Subcutaneous abdominal adipose tissue (tissue), 5 donors: ENCODE measurements around the gene ZNF385C.

Source experiments
- H3K27ac ChIP-seq: one replicate; pipeline ENCODE4 v1.7.0; 2013; ENCODE audit warnings: low read depth, mild to moderate bottlenecking, inconsistent platforms, low read length, moderate library complexity
- H3K27me3 ChIP-seq, 5 donors: one replicate each; pipeline ENCODE4 v1.7.0; 2013; ENCODE audit warnings: low read length in 5 of 5, inconsistent platforms in 1 of 5; ENCODE audit not compliant: control insufficient read depth in 5 of 5, insufficient read depth in 4 of 5
- H3K36me3 ChIP-seq, 5 donors: one replicate each; pipeline ENCODE4 v1.7.0; 2013; ENCODE audit warnings: low read length in 5 of 5; ENCODE audit not compliant: control insufficient read depth in 5 of 5, insufficient read depth in 5 of 5
- H3K4me1 ChIP-seq, 5 donors: one replicate each; pipeline ENCODE4 v1.7.0; 2013; ENCODE audit warnings: low read length in 5 of 5, mild to moderate bottlenecking in 3 of 5, moderate library complexity in 1 of 5; ENCODE audit not compliant: control insufficient read depth in 5 of 5, insufficient read depth in 5 of 5
- H3K4me3 ChIP-seq, 5 donors: one replicate each; pipeline ENCODE4 v1.7.0; 2013; ENCODE audit warnings: low read length in 5 of 5, low read depth in 1 of 5
- H3K9ac ChIP-seq, 5 donors: one replicate each; pipeline ENCODE4 v1.7.0; 2013; ENCODE audit warnings: low read length in 5 of 5, mild to moderate bottlenecking in 4 of 5, moderate library complexity in 3 of 5
- H3K9me3 ChIP-seq, 5 donors: one replicate each; pipeline ENCODE4 v1.7.0; 2013; ENCODE audit warnings: low read length in 5 of 5; ENCODE audit not compliant: control insufficient read depth in 5 of 5
- donor health status: healthy.
- donor health status: healthy.
- donor health status: healthy.
- donor health status: healthy.
- donor health status: healthy.

The ZNF385C gene

GRCh38 chr17:42079541-42079940 lies 18.7 kb downstream of the ZNF385C start:
- Histone ChIP-seq H3K27me3 (peaks cover 0 to 11% (median 5%) of the 10 kb centered on the region in 5 donors), H3K4me3 (no peak overlapping the region), H3K36me3 (no peaks in the 10 kb centered on the region)

GRCh38 chr17:42078396-42079043 lies 19.8 kb downstream of the ZNF385C start:
- Histone ChIP-seq H3K9me3 (no peaks in the 10 kb centered on the region), H3K9ac (no peak overlapping the region), H3K4me1 (no peaks in the 10 kb centered on the region), H3K27ac (no peak overlapping the region), H3K27me3 (peaks cover 2 to 13% (median 5%) of the 10 kb centered on the region in 5 donors), H3K36me3 (no peaks in the 10 kb centered on the region), H3K4me3 (no peak overlapping the region)

More at GRCh38 chr17:42079541-42079940, 18.7 kb downstream of the ZNF385C start:
- no peaks in the 10 kb centered on the region for H3K4me1 ChIP-seq
- no peak overlapping the region for H3K27ac ChIP-seq
- H3K9ac ChIP-seq = no peak overlapping the region
- no peaks in the 10 kb centered on the region for H3K9me3 ChIP-seq

GRCh38 chr17:42077755-42078154 lies 20.5 kb downstream of the ZNF385C start:
- H3K9me3 ChIP-seq = no peaks in the 10 kb centered on the region
- peaks cover 0 to 1% (median under 1%) of the 10 kb centered on the region in 5 donors for H3K4me1 ChIP-seq
- no peak overlapping the region for H3K4me3 ChIP-seq
- H3K36me3 ChIP-seq = no peaks in the 10 kb centered on the region
- no peak overlapping the region for H3K9ac ChIP-seq
- peaks cover 8 to 19% (median 11%) of the 10 kb centered on the region in 5 donors for H3K27me3 ChIP-seq
- no peak overlapping the region for H3K27ac ChIP-seq

GRCh38 chr17:42076797-42077559 lies 21.3 kb downstream of the ZNF385C start:
- Histone ChIP-seq H3K4me3 (no peak overlapping the region), H3K9me3 (no peaks in the 10 kb centered on the region), H3K9ac (no peak overlapping the region), H3K27me3 (peaks cover 11 to 27% (median 18%) of the 10 kb centered on the region in 5 donors), H3K4me1 (peaks cover 0 to 9% (median 6%) of the 10 kb centered on the region in 5 donors), H3K36me3 (no peaks in the 10 kb centered on the region), H3K27ac (no peak overlapping the region)

- Histone ChIP-seq H3K4me1 (peaks cover 0 to 13% (median 10%) of the 10 kb centered on the region in 5 donors), H3K9ac (no peak overlapping the region), H3K27ac (no peak overlapping the region), H3K36me3 (no peaks in the 10 kb centered on the region), H3K4me3 (no peak overlapping the region), H3K9me3 (no peaks in the 10 kb centered on the region), H3K27me3 (peaks cover 22 to 38% (median 30%) of the 10 kb centered on the region in 5 donors)
Measured at GRCh38 chr17:42075789-42076188, 22.5 kb downstream of the ZNF385C start.

- Histone ChIP-seq H3K4me3 (peak overlapping the region in 2 of 5 donors; percentile 34 to 42), H3K9ac (no peak overlapping the region), H3K27me3 (peaks cover 28 to 34% (median 32%) of the 10 kb centered on the region in 5 donors)
Measured at GRCh38 chr17:42072323-42073187, 25.7 kb downstream of the ZNF385C start.

GRCh38 chr17:42071810-42072209 lies 26.5 kb downstream of the ZNF385C start:
- H3K27ac ChIP-seq = no peak overlapping the region
- no peaks in the 10 kb centered on the region for H3K36me3 ChIP-seq
- peaks cover 28 to 34% (median 32%) of the 10 kb centered on the region in 5 donors for H3K27me3 ChIP-seq
- H3K9ac ChIP-seq = no peak overlapping the region
- peak overlapping the region in 2 of 5 donors; percentile 34 to 42 for H3K4me3 ChIP-seq
- H3K4me1 ChIP-seq = peaks cover 0 to 22% (median 20%) of the 10 kb centered on the region in 5 donors
- no peaks in the 10 kb centered on the region for H3K9me3 ChIP-seq

More at GRCh38 chr17:42072323-42073187, 25.7 kb downstream of the ZNF385C start:
- H3K27ac ChIP-seq = no peak overlapping the region
- no peaks in the 10 kb centered on the region for H3K36me3 ChIP-seq
- peaks cover 0 to 19% (median 17%) of the 10 kb centered on the region in 5 donors for H3K4me1 ChIP-seq
- H3K9me3 ChIP-seq = no peaks in the 10 kb centered on the region

GRCh38 chr17:42068979-42069378 lies 29.3 kb downstream of the ZNF385C start:
- H3K9ac ChIP-seq = no peak overlapping the region
- H3K4me1 ChIP-seq = peaks cover 0 to 24% (median 20%) of the 10 kb centered on the region in 5 donors
- H3K4me3 ChIP-seq = no peak overlapping the region
- H3K27ac ChIP-seq = no peak overlapping the region
- peaks cover 28 to 43% (median 30%) of the 10 kb centered on the region in 5 donors for H3K27me3 ChIP-seq
- no peaks in the 10 kb centered on the region for H3K36me3 ChIP-seq
- no peaks in the 10 kb centered on the region for H3K9me3 ChIP-seq

- Histone ChIP-seq H3K9me3 (no peaks in the 10 kb centered on the region), H3K9ac (no peak overlapping the region), H3K27me3 (peaks cover 19 to 34% (median 24%) of the 10 kb centered on the region in 5 donors), H3K36me3 (no peaks in the 10 kb centered on the region), H3K4me3 (peak overlapping the region in 1 of 5 donors; percentile 9), H3K4me1 (peaks cover 0 to 29% (median 17%) of the 10 kb centered on the region in 5 donors), H3K27ac (no peak overlapping the region)
Measured at GRCh38 chr17:42067371-42068091, 30.7 kb downstream of the ZNF385C start.
